Measurements from ENCODE around the gene ESYT3. TPM values are rescaled to one million over a fixed set of nuclear protein-coding genes. Genes with fewer than 3 reads are reported as not detected.
"Not testable (repeated sequence)": the region's sequence is repeated elsewhere in the genome, so short reads cannot be mapped to it uniquely, and the experiment has no call there.

Gene ESYT3
- total RNA-seq, 2 donors from 2014 or later, result not detected

GRCh38 chr3:138468451-138468850 is 34.0 kb downstream of the ESYT3 start:
- Mint-ChIP-seq H3K27ac (no peak overlapping the region), H3K36me3 (no peaks in the 10 kb centered on the region), H3K27me3 (peaks cover 0 to 2% of the 10 kb centered on the region in 2 donors), H3K9me3 (no peaks in the 10 kb centered on the region), H3K4me3 (no peak overlapping the region), H3K4me1 (ENCODE audit: low read depth in 2 of 2) (no peaks in the 10 kb centered on the region)
- ATAC-seq, result no peak
- no peak for DNase-seq (ENCODE audit: low spot score)

- Mint-ChIP-seq H3K4me3 (no peak overlapping the region), H3K9me3 (no peaks in the 10 kb centered on the region), H3K36me3 (no peaks in the 10 kb centered on the region), H3K27ac (no peak overlapping the region), H3K27me3 (peaks cover 0 to 2% of the 10 kb centered on the region in 2 donors), H3K4me1 (ENCODE audit: low read depth in 2 of 2) (no peaks in the 10 kb centered on the region)
- DNase-seq (ENCODE audit: low spot score), result no peak
- ATAC-seq, result no peak
Measured at GRCh38 chr3:138468886-138469285, 34.5 kb downstream of the ESYT3 start.

GRCh38 chr3:138469874-138470273 is 35.5 kb downstream of the ESYT3 start:
- H3K27ac Mint-ChIP-seq, result no peak overlapping the region
- H3K4me3 Mint-ChIP-seq, result no peak overlapping the region
- ATAC-seq, result no peak
- H3K4me1 Mint-ChIP-seq (ENCODE audit: low read depth in 2 of 2), result no peaks in the 10 kb centered on the region
- H3K9me3 Mint-ChIP-seq, result no peaks in the 10 kb centered on the region
- H3K36me3 Mint-ChIP-seq, result no peaks in the 10 kb centered on the region
- H3K27me3 Mint-ChIP-seq, result peaks cover 0 to 2% of the 10 kb centered on the region in 2 donors
- DNase-seq (ENCODE audit: low spot score), result no peak

- Mint-ChIP-seq H3K4me3 (no peak overlapping the region), H3K27me3 (no peaks in the 10 kb centered on the region), H3K9me3 (no peaks in the 10 kb centered on the region), H3K4me1 (ENCODE audit: low read depth in 2 of 2) (no peaks in the 10 kb centered on the region), H3K27ac (no peak overlapping the region), H3K36me3 (no peaks in the 10 kb centered on the region)
- DNase-seq (ENCODE audit: low spot score), result no peak
- peak in 1 of 2 donors; percentile 3 for ATAC-seq
Measured at GRCh38 chr3:138470687-138471086, 36.3 kb downstream of the ESYT3 start.

- Mint-ChIP-seq H3K9me3 (no peaks in the 10 kb centered on the region), H3K36me3 (no peaks in the 10 kb centered on the region), H3K27ac (no peak overlapping the region), H3K4me3 (no peak overlapping the region), H3K4me1 (ENCODE audit: low read depth in 2 of 2) (no peaks in the 10 kb centered on the region), H3K27me3 (no peaks in the 10 kb centered on the region)
- DNase-seq (ENCODE audit: low spot score) (no peak), ATAC-seq (no peak)
Measured at GRCh38 chr3:138471481-138471880, 37.1 kb downstream of the ESYT3 start.

GRCh38 chr3:138472141-138472825 is 37.9 kb downstream of the ESYT3 start:
- Mint-ChIP-seq H3K4me1 (ENCODE audit: low read depth in 2 of 2) (no peaks in the 10 kb centered on the region), H3K27ac (no peak overlapping the region), H3K36me3 (no peaks in the 10 kb centered on the region), H3K9me3 (no peaks in the 10 kb centered on the region), H3K4me3 (no peak overlapping the region), H3K27me3 (no peaks in the 10 kb centered on the region)
- ATAC-seq (no peak), DNase-seq (ENCODE audit: low spot score) (no peak)

- no peak overlapping the region for H3K27ac Mint-ChIP-seq
- no peak overlapping the region for H3K4me3 Mint-ChIP-seq
- H3K4me1 Mint-ChIP-seq (ENCODE audit: low read depth in 2 of 2), result no peaks in the 10 kb centered on the region
- DNase-seq (ENCODE audit: low spot score) (no peak), ATAC-seq (no peak)
- no peaks in the 10 kb centered on the region for H3K9me3 Mint-ChIP-seq
- no peaks in the 10 kb centered on the region for H3K27me3 Mint-ChIP-seq
- no peaks in the 10 kb centered on the region for H3K36me3 Mint-ChIP-seq
Measured at GRCh38 chr3:138473391-138473790, 39.0 kb downstream of the ESYT3 start.

GRCh38 chr3:138474163-138474562 is 39.7 kb downstream of the ESYT3 start:
- Mint-ChIP-seq H3K27ac (no peak overlapping the region), H3K4me3 (no peak overlapping the region), H3K36me3 (no peaks in the 10 kb centered on the region), H3K27me3 (no peaks in the 10 kb centered on the region), H3K4me1 (ENCODE audit: low read depth in 2 of 2) (no peaks in the 10 kb centered on the region), H3K9me3 (no peaks in the 10 kb centered on the region)
- no peak for DNase-seq (ENCODE audit: low spot score)
- ATAC-seq, result no peak

GRCh38 chr3:138476526-138476925 is 42.1 kb downstream of the ESYT3 start:
- Mint-ChIP-seq H3K4me1 (ENCODE audit: low read depth in 2 of 2) (no peaks in the 10 kb centered on the region), H3K9me3 (no peaks in the 10 kb centered on the region), H3K27ac (no peak overlapping the region), H3K27me3 (peaks cover 3 to 7% of the 10 kb centered on the region in 2 donors), H3K36me3 (no peaks in the 10 kb centered on the region), H3K4me3 (no peak overlapping the region)
- no peak for ATAC-seq
- no peak for DNase-seq (ENCODE audit: low spot score)

- DNase-seq (ENCODE audit: low spot score) (no peak), ATAC-seq (no peak)
- H3K9me3 Mint-ChIP-seq, result no peaks in the 10 kb centered on the region
- H3K27ac Mint-ChIP-seq, result no peak overlapping the region
- no peaks in the 10 kb centered on the region for H3K4me1 Mint-ChIP-seq (ENCODE audit: low read depth in 2 of 2)
- no peaks in the 10 kb centered on the region for H3K36me3 Mint-ChIP-seq
- no peak overlapping the region for H3K4me3 Mint-ChIP-seq
- peaks cover 3 to 7% of the 10 kb centered on the region in 2 donors for H3K27me3 Mint-ChIP-seq
Measured at GRCh38 chr3:138477120-138477519, 42.7 kb downstream of the ESYT3 start.

GRCh38 chr3:138477801-138478200 is 43.4 kb downstream of the ESYT3 start:
- no peak for DNase-seq (ENCODE audit: low spot score)
- H3K9me3 Mint-ChIP-seq, result no peaks in the 10 kb centered on the region
- H3K36me3 Mint-ChIP-seq, result no peaks in the 10 kb centered on the region
- H3K27me3 Mint-ChIP-seq, result peaks cover 3 to 7% of the 10 kb centered on the region in 2 donors
- H3K27ac Mint-ChIP-seq, result no peak overlapping the region
- H3K4me1 Mint-ChIP-seq (ENCODE audit: low read depth in 2 of 2), result no peaks in the 10 kb centered on the region
- no peak for ATAC-seq
- no peak overlapping the region for H3K4me3 Mint-ChIP-seq

- Mint-ChIP-seq H3K27me3 (peaks cover 3 to 7% of the 10 kb centered on the region in 2 donors), H3K4me3 (no peak overlapping the region), H3K4me1 (ENCODE audit: low read depth in 2 of 2) (no peaks in the 10 kb centered on the region), H3K9me3 (no peaks in the 10 kb centered on the region), H3K27ac (no peak overlapping the region), H3K36me3 (no peaks in the 10 kb centered on the region)
- no peak for ATAC-seq
- DNase-seq (ENCODE audit: low spot score), result no peak
Measured at GRCh38 chr3:138479438-138479863, 45.0 kb downstream of the ESYT3 start.

GRCh38 chr3:138484672-138485071 is 50.3 kb downstream of the ESYT3 start:
- peaks cover 23% of the 10 kb centered on the region for H3K9me3 Mint-ChIP-seq
- H3K27me3 Mint-ChIP-seq; DNase-seq (ENCODE audit: low spot score); ATAC-seq; H3K4me1 Mint-ChIP-seq (ENCODE audit: low read depth in 2 of 2); H3K4me3 Mint-ChIP-seq; H3K27ac Mint-ChIP-seq: not testable (repeated sequence)
- H3K36me3 Mint-ChIP-seq, result peaks cover 36% of the 10 kb centered on the region

GRCh38 chr3:138486580-138486979 is 52.2 kb downstream of the ESYT3 start:
- H3K4me1 Mint-ChIP-seq (ENCODE audit: low read depth in 2 of 2); ATAC-seq; H3K4me3 Mint-ChIP-seq; DNase-seq (ENCODE audit: low spot score); H3K27me3 Mint-ChIP-seq; H3K27ac Mint-ChIP-seq: not testable (repeated sequence)
- Mint-ChIP-seq H3K9me3 (peaks cover 25% of the 10 kb centered on the region), H3K36me3 (peaks cover 44% of the 10 kb centered on the region)

- H3K9me3 Mint-ChIP-seq, result peaks cover 19% of the 10 kb centered on the region
- DNase-seq (ENCODE audit: low spot score), result no peak
- H3K4me1 Mint-ChIP-seq (ENCODE audit: low read depth in 2 of 2), result peaks cover 2 to 9% of the 10 kb centered on the region in 2 donors
- peaks cover 30% of the 10 kb centered on the region for H3K36me3 Mint-ChIP-seq
- H3K27me3 Mint-ChIP-seq, result no peaks in the 10 kb centered on the region
- no peak overlapping the region for H3K4me3 Mint-ChIP-seq
- no peak for ATAC-seq
- H3K27ac Mint-ChIP-seq, result no peak overlapping the region
Measured at GRCh38 chr3:138491971-138492370, 57.6 kb downstream of the ESYT3 start.

Measured in natural killer cell treated with Interleukin-12 subunit alpha and Interleukin-12 subunit beta and Interleukin-15 and Interleukin-18, amount 100 ng/mL, for 72 hours (primary cell).